Measurements from ENCODE around the gene WDR88. TPM values are rescaled to one million over a fixed set of nuclear protein-coding genes. Genes with fewer than 3 reads are reported as not detected.
"Not testable (repeated sequence)": the region's sequence is repeated elsewhere in the genome, so short reads cannot be mapped to it uniquely, and the experiment has no call there.

The WDR88 gene
- total RNA-seq, 1 experiment from 2014 or later = not detected

DNA sequence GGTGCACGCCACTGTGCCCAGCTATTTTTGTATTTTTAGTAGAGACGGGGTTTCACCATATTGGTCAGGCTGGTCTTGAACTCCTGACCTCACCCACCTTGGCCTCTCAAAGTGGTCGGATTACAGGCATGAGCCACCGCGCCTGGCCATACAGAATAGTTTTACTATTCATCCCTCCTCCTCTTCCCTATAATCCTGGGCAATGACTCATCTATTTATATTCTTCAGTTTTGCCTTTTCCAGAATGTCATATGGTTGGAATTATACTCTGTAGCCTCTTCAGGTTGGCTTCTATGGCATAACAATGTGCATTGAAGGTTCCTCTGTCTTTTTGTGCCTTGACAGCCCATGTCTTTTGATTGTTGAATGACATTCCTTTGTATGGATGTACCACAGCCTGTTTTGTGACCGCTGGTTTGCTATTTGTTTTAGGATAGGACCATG, 40.0 kb downstream of the WDR88 start:
- no peak overlapping the region for H3K27ac ChIP-seq
- no peak overlapping the region for H3K4me3 ChIP-seq
- H3K36me3 ChIP-seq = no peaks in the 10 kb centered on the region
- DNase-seq = no peak
- H3K27me3 ChIP-seq = no peaks in the 10 kb centered on the region
- peaks cover 11% of the 10 kb centered on the region for H3K4me1 ChIP-seq
- no peaks in the 10 kb centered on the region for H3K9me3 ChIP-seq (replicated peaks)

DNA sequence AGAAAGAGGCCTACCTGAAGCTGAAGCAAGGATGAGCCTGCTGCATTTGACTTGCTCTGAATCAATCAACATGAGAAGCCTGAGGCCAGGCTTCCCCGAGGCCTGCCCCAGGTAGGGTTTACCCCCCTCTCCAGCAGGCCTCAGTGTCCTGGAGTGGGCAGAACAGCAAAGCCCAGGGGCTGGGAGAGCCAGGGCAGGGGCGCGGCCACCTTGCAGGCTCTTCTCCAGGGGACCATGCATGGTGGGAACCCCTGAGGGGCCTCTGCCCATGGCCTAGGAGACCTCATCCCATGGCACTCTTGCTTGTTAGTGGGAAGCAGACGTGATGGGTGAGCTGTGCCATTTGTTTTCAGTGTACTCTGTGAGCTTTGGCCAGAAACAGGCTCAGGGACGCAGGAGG, 42.3 kb downstream of the WDR88 start:
- Histone ChIP-seq H3K4me3 (no peak overlapping the region), H3K36me3 (no peaks in the 10 kb centered on the region), H3K27me3 (no peaks in the 10 kb centered on the region), H3K27ac (no peak overlapping the region), H3K9me3 (replicated peaks) (no peaks in the 10 kb centered on the region), H3K4me1 (peaks cover 11% of the 10 kb centered on the region)
- DNase-seq = no peak

DNA sequence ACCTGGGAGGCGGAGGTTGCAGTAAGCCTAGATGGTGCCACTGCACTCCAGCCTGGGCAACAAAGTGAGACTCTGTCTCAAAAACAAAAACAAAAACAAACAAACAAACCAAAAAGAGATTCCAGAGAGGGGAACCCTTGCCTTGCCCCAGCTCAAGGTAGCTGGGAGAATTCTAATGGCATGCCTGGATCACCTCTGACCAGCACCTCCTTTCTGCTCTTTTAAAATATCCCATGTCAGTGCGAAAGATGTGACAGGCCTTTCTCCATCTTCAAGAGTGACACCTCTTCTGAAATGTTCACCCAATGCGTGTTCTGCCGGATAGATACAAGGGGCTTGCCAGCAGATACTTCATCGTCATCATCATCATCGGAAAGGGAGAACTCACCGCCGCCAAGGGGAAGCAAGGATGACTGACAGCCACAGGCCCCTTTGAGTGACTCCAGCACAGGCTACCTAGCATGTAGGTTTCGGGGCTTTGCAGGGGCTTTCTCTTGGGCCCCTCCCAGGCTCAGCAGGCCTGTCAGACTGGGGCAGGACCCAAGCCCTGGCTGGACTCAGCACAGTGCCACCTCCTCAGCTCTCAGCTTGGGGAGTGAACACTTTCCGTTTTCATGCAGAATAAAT, 43.4 kb downstream of the WDR88 start:
- no peaks in the 10 kb centered on the region for H3K9me3 ChIP-seq (replicated peaks)
- no peaks in the 10 kb centered on the region for H3K27me3 ChIP-seq
- no peak for DNase-seq
- no peak overlapping the region for H3K27ac ChIP-seq
- peaks cover 11% of the 10 kb centered on the region for H3K4me1 ChIP-seq
- no peaks in the 10 kb centered on the region for H3K36me3 ChIP-seq
- no peak overlapping the region for H3K4me3 ChIP-seq

DNA sequence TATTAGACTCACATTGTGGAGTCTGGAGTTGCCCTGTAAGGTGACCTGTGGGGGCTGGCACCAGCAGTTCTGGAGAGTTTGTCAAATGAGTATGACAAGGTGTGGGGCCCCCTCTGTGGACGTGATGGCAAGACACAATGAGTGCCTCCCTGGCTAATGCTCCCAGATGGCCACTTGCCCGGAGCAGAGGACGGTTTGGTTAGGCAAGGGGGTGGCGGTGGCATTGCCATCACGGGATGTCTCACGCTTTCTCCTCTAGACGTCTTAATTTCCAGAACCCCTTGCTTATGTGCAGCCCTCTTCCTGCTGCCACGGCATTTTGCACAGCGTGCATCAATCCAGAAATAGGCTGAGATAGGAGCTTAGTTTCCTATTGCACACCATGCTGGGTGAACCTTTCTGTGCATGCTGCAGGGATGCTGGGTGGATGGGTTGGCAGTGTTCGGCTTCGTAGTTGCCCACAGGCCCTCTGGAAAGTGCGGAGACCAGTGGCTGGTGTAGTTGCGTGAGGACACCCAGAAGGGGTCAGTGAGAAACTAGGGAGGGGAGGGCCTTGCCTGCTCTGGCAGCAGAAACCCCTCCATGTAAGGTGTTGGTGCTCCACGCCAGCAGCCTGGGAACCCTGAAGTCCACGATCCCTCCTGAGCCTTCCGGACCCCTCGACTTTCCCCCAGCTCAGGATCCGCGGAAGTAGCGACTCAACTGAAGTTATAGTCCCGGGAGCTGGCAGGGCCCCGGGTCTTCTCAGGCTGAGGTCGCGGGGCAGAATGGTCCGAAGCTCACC, 44.2 kb downstream of the WDR88 start:
- H3K4me1 ChIP-seq = peaks cover 11% of the 10 kb centered on the region
- peak; percentile 63 for DNase-seq
- no peaks in the 10 kb centered on the region for H3K27me3 ChIP-seq
- H3K36me3 ChIP-seq = no peaks in the 10 kb centered on the region
- peak overlapping the region; percentile 79 for H3K4me3 ChIP-seq
- H3K27ac ChIP-seq = peak overlapping the region; percentile 79
- H3K9me3 ChIP-seq (replicated peaks) = no peaks in the 10 kb centered on the region

- no peaks in the 10 kb centered on the region for H3K36me3 ChIP-seq
- peak overlapping the region; percentile 79 for H3K27ac ChIP-seq
- peak overlapping the region; percentile 79 for H3K4me3 ChIP-seq
- H3K4me1 ChIP-seq = peaks cover 4% of the 10 kb centered on the region
- peak; percentile 100 for DNase-seq
- no peaks in the 10 kb centered on the region for H3K9me3 ChIP-seq (replicated peaks)
- H3K27me3 ChIP-seq = no peaks in the 10 kb centered on the region
Measured at GRCh38 chr19:33176670-33177416, 44.9 kb downstream of the WDR88 start.

DNA sequence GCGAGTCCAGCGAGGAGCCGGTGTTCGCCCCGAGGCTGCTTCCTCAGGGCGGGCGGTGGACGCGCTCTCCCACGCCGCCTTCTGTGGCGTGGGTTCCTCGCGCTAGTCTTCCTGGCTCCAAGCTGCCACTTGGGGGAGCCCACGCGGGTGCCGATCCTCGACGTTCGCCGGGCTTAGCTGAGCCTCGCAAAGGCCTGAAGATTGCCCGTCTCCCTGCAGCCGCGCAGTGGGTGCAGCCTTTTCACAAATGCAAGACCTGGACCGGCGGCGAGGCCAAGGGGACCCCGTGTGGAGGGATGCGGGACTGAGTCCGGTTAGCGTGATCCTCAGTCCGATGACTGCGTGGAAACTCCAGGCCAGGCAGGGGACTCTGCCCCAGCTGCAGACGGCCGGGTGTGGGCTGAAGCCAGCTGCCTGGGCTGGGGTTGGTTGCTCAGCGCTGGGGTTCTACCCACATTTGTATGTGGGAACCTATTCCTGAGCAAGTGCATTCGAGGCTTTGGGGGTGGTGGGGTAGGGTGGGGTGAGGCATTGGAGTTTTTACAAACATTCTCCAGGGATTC, 45.6 kb downstream of the WDR88 start:
- Histone ChIP-seq H3K27me3 (no peaks in the 10 kb centered on the region), H3K27ac (no peak overlapping the region), H3K4me1 (peaks cover 4% of the 10 kb centered on the region), H3K4me3 (peak overlapping the region; percentile 49), H3K36me3 (no peaks in the 10 kb centered on the region), H3K9me3 (replicated peaks) (no peaks in the 10 kb centered on the region)
- no peak for DNase-seq

- no peaks in the 10 kb centered on the region for H3K9me3 ChIP-seq (replicated peaks)
- no peak overlapping the region for H3K4me3 ChIP-seq
- no peak overlapping the region for H3K27ac ChIP-seq
- DNase-seq = no peak
- 0 out of 2 replicates have a peak, but pooled peaks cover 3% of the 10 kb centered on the region for H3K27me3 ChIP-seq
- no peaks in the 10 kb centered on the region for H3K4me1 ChIP-seq
- no peaks in the 10 kb centered on the region for H3K36me3 ChIP-seq
Measured at GRCh38 chr19:33186431-33187182, 54.7 kb downstream of the WDR88 start.

DNA sequence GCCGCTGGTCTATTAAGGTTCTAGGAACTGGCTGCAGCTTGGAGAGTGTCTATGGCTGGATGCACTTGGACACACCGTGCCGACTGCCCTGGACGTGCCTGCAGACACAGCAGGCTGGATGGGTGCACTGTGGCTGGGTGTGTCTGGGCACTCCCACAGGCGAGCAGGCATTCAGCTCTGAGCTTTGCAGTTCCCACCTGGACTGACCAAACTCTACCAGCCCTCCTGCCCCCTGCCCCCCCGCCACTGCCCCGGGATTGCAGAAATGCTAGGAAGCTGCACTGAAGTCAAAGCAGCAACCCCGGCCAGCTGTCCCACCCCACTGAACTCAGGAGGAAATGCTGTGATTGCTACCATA, 55.2 kb downstream of the WDR88 start:
- no peaks in the 10 kb centered on the region for H3K36me3 ChIP-seq
- no peak overlapping the region for H3K4me3 ChIP-seq
- H3K9me3 ChIP-seq (replicated peaks) = no peaks in the 10 kb centered on the region
- no peak for DNase-seq
- H3K4me1 ChIP-seq = no peaks in the 10 kb centered on the region
- no peak overlapping the region for H3K27ac ChIP-seq
- 0 out of 2 replicates have a peak, but pooled peaks cover 3% of the 10 kb centered on the region for H3K27me3 ChIP-seq

- no peaks in the 10 kb centered on the region for H3K36me3 ChIP-seq
- no peaks in the 10 kb centered on the region for H3K9me3 ChIP-seq (replicated peaks)
- H3K4me1 ChIP-seq = 0 out of 2 replicates have a peak, but pooled peaks cover 4% of the 10 kb centered on the region
- DNase-seq = no peak
- no peak overlapping the region for H3K4me3 ChIP-seq
- no peak overlapping the region for H3K27ac ChIP-seq
- 0 out of 2 replicates have a peak, but pooled peaks cover 3% of the 10 kb centered on the region for H3K27me3 ChIP-seq
Measured at GRCh38 chr19:33189453-33189852, 57.5 kb downstream of the WDR88 start.

GRCh38 chr19:33191092-33191491, 59.2 kb downstream of the WDR88 start:
- not testable (repeated sequence) for H3K4me1 ChIP-seq; H3K9me3 ChIP-seq (replicated peaks); H3K27me3 ChIP-seq; H3K36me3 ChIP-seq; H3K4me3 ChIP-seq; DNase-seq; H3K27ac ChIP-seq

DNA sequence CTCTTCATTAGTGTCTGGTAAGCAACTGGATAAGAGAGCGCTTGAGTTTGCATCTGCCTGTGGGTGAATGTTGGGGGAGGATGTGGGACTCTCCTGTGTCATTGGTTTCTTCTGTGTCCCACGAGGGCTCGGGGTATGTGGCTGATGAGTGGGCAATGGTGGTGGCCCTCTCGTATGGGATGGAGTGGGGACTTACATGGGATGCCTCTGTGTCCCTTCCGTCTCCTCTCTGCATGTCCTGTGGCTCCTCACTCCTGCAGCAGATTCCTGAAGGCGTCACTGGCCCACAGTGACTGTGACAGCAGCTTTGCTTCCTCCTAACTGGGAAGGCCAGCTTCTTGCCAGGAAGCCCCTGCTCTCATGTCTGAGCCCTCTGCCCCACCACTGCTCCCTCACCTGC, 59.6 kb downstream of the WDR88 start:
- DNase-seq = no peak
- Histone ChIP-seq H3K4me1 (peaks cover 6% of the 10 kb centered on the region; the same call in 1 of the 2 replicates), H3K9me3 (replicated peaks) (no peaks in the 10 kb centered on the region), H3K36me3 (no peaks in the 10 kb centered on the region), H3K27me3 (0 out of 2 replicates have a peak, but pooled peaks cover 3% of the 10 kb centered on the region), H3K27ac (no peak overlapping the region), H3K4me3 (no peak overlapping the region)

DNA sequence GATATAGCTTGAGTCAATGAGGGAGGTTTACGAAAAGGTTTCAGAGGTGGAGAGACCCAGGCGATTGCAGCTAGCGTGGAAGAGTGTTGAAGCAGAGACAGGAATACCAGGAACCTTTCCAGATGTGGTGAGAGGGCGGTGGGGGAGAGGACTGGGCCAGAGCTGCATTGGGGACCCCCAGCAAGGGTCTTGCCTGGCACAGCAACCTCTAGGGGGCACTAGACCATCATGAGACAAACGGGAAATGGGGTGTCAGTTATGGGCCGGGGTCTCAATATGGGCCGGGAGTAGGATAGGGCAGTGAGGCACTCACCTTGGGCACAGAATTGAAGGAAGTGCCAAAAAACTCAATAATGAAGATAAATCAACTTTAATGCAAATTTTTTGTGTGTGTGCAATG, 60.1 kb downstream of the WDR88 start:
- Histone ChIP-seq H3K4me1 (peaks cover 6% of the 10 kb centered on the region; the same call in 1 of the 2 replicates), H3K27me3 (0 out of 2 replicates have a peak, but pooled peaks cover 3% of the 10 kb centered on the region), H3K36me3 (peaks cover 4% of the 10 kb centered on the region; the same call in 1 of the 2 replicates), H3K9me3 (replicated peaks) (no peaks in the 10 kb centered on the region), H3K4me3 (no peak overlapping the region), H3K27ac (no peak overlapping the region)
- peak; percentile 33 to 39 for DNase-seq

DNA sequence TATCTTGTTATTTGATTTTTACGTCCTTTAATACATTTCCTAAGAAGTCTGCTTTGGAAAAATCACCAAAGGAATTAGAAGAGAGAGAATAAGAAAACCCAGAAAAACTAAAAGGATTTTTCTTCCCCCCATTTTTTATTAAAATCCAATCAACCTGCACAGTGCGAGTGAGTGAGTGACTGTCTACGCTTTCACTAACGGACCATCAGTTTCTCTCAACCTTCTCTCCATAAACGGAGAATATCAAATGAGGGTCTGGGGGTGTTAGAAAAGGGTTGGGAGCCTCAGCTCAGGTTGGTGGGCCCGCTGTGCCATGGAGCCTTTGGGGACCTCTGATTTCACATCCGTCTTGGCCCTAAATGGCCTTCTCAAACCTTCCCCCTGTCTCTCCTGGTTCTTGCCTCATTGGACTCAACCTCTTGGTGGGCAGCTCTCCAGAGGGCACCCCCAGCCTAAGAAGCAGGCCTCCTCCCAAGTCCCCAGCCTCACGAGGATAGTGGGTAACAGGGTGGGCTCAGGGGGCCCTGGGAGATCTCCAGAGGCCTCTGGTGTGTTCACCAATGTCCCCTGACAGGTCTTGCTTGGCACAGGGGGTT, 61.5 kb downstream of the WDR88 start:
- H3K4me1 ChIP-seq = peaks cover 6% of the 10 kb centered on the region; the same call in 1 of the 2 replicates
- H3K27me3 ChIP-seq = 0 out of 2 replicates have a peak, but pooled peaks cover 3% of the 10 kb centered on the region
- H3K36me3 ChIP-seq = peaks cover 4% of the 10 kb centered on the region; the same call in 1 of the 2 replicates
- peak overlapping the region; percentile 36; the same call in 1 of the 2 replicates for H3K4me3 ChIP-seq
- DNase-seq = no peak
- no peak overlapping the region for H3K27ac ChIP-seq
- H3K9me3 ChIP-seq (replicated peaks) = no peaks in the 10 kb centered on the region

All from SJCRH30 (cell line).